ENCODE measurements around the gene PCBD1.

Gene PCBD1

DNA sequence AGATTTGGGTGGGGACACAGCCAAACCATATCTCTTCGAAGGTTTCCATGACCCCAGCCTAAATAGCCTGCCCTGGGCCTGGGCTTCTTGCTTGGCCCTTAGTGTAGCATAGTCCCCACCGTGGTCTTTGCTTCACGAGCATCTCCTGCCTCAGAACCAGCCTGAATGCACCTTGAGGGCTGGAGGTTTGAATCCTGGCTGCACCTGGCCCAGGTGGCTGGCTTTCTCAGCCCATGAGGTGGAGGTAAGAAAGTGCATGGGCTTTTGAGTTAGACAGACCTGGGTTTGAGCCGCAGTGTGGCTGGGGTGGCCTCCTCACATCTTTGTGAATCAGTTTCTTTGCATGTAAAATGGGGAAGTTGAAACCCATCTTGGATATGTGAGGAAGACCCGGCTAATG is 24.2 kb upstream of the PCBD1 start:
- no peaks in the 10 kb centered on the region for H3K79me2 ChIP-seq (ENCODE audit: insufficient read depth, low read length)
- no peak overlapping the region for H3K9ac ChIP-seq (ENCODE audit: low read depth, low read length)
- no peak for DNase-seq
- no peaks in the 10 kb centered on the region for H3K4me1 ChIP-seq (ENCODE audit: insufficient read depth, low read length)
- no peaks in the 10 kb centered on the region for H3K36me3 ChIP-seq (ENCODE audit: insufficient read depth, low read length)
- H3K4me2 ChIP-seq (ENCODE audit: insufficient read depth, low read length): no peak overlapping the region
- no peak overlapping the region for H2AFZ ChIP-seq (ENCODE audit: low read depth, low read length)
- ATAC-seq (ENCODE audit: insufficient read depth, low read depth): no peak
- H3K9me3 ChIP-seq (ENCODE audit: insufficient read depth, low read length, severe bottlenecking): no peaks in the 10 kb centered on the region
- TF ChIP-seq, protein P1, sequence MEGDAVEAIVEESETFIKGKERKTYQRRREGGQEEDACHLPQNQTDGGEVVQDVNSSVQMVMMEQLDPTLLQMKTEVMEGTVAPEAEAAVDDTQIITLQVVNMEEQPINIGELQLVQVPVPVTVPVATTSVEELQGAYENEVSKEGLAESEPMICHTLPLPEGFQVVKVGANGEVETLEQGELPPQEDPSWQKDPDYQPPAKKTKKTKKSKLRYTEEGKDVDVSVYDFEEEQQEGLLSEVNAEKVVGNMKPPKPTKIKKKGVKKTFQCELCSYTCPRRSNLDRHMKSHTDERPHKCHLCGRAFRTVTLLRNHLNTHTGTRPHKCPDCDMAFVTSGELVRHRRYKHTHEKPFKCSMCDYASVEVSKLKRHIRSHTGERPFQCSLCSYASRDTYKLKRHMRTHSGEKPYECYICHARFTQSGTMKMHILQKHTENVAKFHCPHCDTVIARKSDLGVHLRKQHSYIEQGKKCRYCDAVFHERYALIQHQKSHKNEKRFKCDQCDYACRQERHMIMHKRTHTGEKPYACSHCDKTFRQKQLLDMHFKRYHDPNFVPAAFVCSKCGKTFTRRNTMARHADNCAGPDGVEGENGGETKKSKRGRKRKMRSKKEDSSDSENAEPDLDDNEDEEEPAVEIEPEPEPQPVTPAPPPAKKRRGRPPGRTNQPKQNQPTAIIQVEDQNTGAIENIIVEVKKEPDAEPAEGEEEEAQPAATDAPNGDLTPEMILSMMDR (IDR thresholded peaks at IDR 0.05; ENCODE audit: borderline replicate concordance, extremely low read depth, low read length, poor library complexity, severe bottlenecking): no peak
- TF ChIP-seq EZH2 (IDR thresholded peaks at IDR 0.05; ENCODE audit: borderline replicate concordance, low read depth, low read length, severe bottlenecking): no peak
- H3K4me3 ChIP-seq (ENCODE audit: low read depth in 1 of 2, low read length in 2 of 2): no peak overlapping the region
- H4K20me1 ChIP-seq (ENCODE audit: insufficient read depth, low read length): no peaks in the 10 kb centered on the region
- H3K27ac ChIP-seq (ENCODE audit: low read length): no peak overlapping the region
- peaks cover 11% of the 10 kb centered on the region for H3K27me3 ChIP-seq (ENCODE audit: insufficient read depth, low read length, poor library complexity)

DNA sequence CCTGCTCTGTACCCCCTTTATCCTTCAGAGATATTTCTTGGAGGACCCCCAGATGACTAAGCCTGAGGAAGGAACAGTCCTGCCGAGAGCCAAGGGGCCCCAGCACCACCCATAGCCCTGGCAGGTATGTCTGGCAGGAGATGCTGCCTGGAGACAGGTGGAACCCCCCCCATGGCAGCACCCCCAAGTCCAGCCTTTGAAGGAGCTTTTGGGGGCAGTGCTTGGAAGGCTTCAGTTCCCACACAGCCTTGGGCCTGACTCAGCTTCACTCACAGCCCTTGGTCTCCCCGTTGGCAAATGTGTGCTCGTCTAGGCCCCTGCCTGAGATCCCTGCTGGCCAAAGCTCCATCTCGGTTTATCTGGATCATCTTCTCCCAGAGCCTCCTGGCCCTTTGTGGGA is 23.0 kb upstream of the PCBD1 start:
- H2AFZ ChIP-seq (ENCODE audit: low read depth, low read length): no peak overlapping the region
- H3K9ac ChIP-seq (ENCODE audit: low read depth, low read length): no peak overlapping the region
- H4K20me1 ChIP-seq (ENCODE audit: insufficient read depth, low read length): no peaks in the 10 kb centered on the region

DNA sequence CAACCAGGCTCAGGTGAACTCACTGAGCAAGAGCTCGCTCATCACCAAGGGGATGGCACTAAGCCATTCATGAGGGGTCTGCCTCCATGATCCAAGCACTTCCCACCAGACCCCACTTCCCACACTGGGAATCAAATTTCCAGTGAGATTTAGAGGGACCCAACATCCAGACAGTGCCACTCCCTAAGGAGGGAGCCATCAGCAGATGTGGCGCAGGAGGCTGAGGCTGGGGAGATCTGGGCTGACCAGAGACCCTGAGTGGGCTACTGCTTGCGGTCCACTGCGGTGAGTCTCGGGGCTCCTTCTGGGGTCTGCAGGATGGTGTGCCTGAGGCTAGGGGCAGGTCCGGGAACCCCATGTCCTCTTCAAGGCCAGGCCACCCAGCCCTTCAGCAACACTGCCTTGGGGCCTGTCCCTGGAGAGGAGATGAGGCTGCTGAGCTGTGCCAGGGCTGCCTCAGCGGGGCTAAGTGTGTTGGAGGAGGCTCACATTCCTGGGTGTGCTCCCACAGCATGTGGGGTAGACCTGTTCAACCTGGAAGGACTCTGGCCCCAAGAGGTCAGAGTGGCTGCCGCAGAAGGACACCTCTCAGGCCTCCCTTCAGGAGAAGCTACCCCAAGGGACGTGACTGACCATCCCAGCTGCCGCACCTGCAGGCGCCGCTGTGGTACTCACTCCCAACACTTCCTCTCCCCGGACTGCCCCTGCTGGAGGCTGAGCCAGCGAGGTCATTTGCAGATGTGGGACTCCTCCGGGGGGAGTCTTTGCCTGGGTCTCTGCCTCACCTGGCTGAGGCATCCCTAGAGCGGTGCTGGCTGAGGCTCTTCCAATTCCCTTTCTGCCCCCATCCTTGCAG is 22.3 kb upstream of the PCBD1 start:
- Histone ChIP-seq H3K9ac (ENCODE audit: low read depth, low read length) (no peak overlapping the region), H3K4me1 (ENCODE audit: insufficient read depth, low read length) (no peaks in the 10 kb centered on the region), H3K27me3 (ENCODE audit: insufficient read depth, low read length, poor library complexity) (peaks cover 16% of the 10 kb centered on the region), H2AFZ (ENCODE audit: low read depth, low read length) (no peak overlapping the region), H3K4me3 (ENCODE audit: low read depth in 1 of 2, low read length in 2 of 2) (no peak overlapping the region), H4K20me1 (ENCODE audit: insufficient read depth, low read length) (no peaks in the 10 kb centered on the region), H3K79me2 (ENCODE audit: insufficient read depth, low read length) (no peaks in the 10 kb centered on the region), H3K9me3 (ENCODE audit: insufficient read depth, low read length, severe bottlenecking) (no peaks in the 10 kb centered on the region), H3K36me3 (ENCODE audit: insufficient read depth, low read length) (no peaks in the 10 kb centered on the region), H3K27ac (ENCODE audit: low read length) (no peak overlapping the region), H3K4me2 (ENCODE audit: insufficient read depth, low read length) (no peak overlapping the region)
- DNase-seq (no peak), ATAC-seq (ENCODE audit: insufficient read depth, low read depth) (no peak)
- TF ChIP-seq, protein P1 (IDR thresholded peaks at IDR 0.05; ENCODE audit: borderline replicate concordance, extremely low read depth, low read length, poor library complexity, severe bottlenecking): no peak
- no peak for TF ChIP-seq EZH2 (IDR thresholded peaks at IDR 0.05; ENCODE audit: borderline replicate concordance, low read depth, low read length, severe bottlenecking)

More for the DNA sequence above, 23.0 kb upstream of the PCBD1 start:
- ATAC-seq (ENCODE audit: insufficient read depth, low read depth): no peak
- Histone ChIP-seq H3K4me2 (ENCODE audit: insufficient read depth, low read length) (no peak overlapping the region), H3K27me3 (ENCODE audit: insufficient read depth, low read length, poor library complexity) (peaks cover 16% of the 10 kb centered on the region), H3K36me3 (ENCODE audit: insufficient read depth, low read length) (no peaks in the 10 kb centered on the region), H3K4me3 (ENCODE audit: low read depth in 1 of 2, low read length in 2 of 2) (no peak overlapping the region), H3K79me2 (ENCODE audit: insufficient read depth, low read length) (no peaks in the 10 kb centered on the region), H3K9me3 (ENCODE audit: insufficient read depth, low read length, severe bottlenecking) (no peaks in the 10 kb centered on the region), H3K27ac (ENCODE audit: low read length) (no peak overlapping the region), H3K4me1 (ENCODE audit: insufficient read depth, low read length) (no peaks in the 10 kb centered on the region)
- DNase-seq: no peak
- TF ChIP-seq, protein P1 (IDR thresholded peaks at IDR 0.05; ENCODE audit: borderline replicate concordance, extremely low read depth, low read length, poor library complexity, severe bottlenecking): no peak
- TF ChIP-seq EZH2 (IDR thresholded peaks at IDR 0.05; ENCODE audit: borderline replicate concordance, low read depth, low read length, severe bottlenecking): no peak

Measured in DND-41 (cell line).